ENCODE data around the gene TK1. TPM values are rescaled to one million over a fixed set of nuclear protein-coding genes. Genes with fewer than 3 reads are reported as not detected.

Gene TK1
- total RNA-seq, 1 donor from 2014 or later: 1.2 TPM

GRCh38 chr17:78133971-78134898, 52.6 kb downstream of the TK1 start:
- no peak for DNase-seq (ENCODE audit: low spot score)

GRCh38 chr17:78133179-78133951, 53.5 kb downstream of the TK1 start:
- no peak for DNase-seq (ENCODE audit: low spot score)

- no peak for DNase-seq (ENCODE audit: low spot score)
Measured at GRCh38 chr17:78132767-78133178, 54.1 kb downstream of the TK1 start.

- peak; percentile 80 for DNase-seq (ENCODE audit: low spot score)
Measured at GRCh38 chr17:78132084-78132676, 54.7 kb downstream of the TK1 start.

- no peak for DNase-seq (ENCODE audit: low spot score)
Measured at GRCh38 chr17:78131172-78132083, 55.4 kb downstream of the TK1 start.

- DNase-seq (ENCODE audit: low spot score): no peak
Measured at GRCh38 chr17:78130437-78131101, 56.3 kb downstream of the TK1 start, which contains the start of gene TMC8. Gene TMC8, plus strand, starts transcription at chr17:78130771. Its CDS starts 818 bp downstream, at chr17:78131589.

- no peak for DNase-seq (ENCODE audit: low spot score)
Measured at GRCh38 chr17:78130090-78130436, 56.8 kb downstream of the TK1 start.

GRCh38 chr17:78129351-78130089, 57.3 kb downstream of the TK1 start:
- DNase-seq (ENCODE audit: low spot score): no peak

GRCh38 chr17:78128551-78129350, 58.1 kb downstream of the TK1 start, which contains the start of gene TMC6:
Gene TMC6, minus strand, starts transcription at chr17:78128755. Its CDS starts 1,923 bp downstream, at chr17:78126832.
- peak; percentile 73 for DNase-seq (ENCODE audit: low spot score)

GRCh38 chr17:78127888-78128550, 58.8 kb downstream of the TK1 start:
- DNase-seq (ENCODE audit: low spot score): no peak

- no peak for DNase-seq (ENCODE audit: low spot score)
Measured at GRCh38 chr17:78127239-78127887, 59.5 kb downstream of the TK1 start.

- DNase-seq (ENCODE audit: low spot score): no peak
Measured at GRCh38 chr17:78126895-78127238, 60.0 kb downstream of the TK1 start.

- DNase-seq (ENCODE audit: low spot score): no peak
Measured at GRCh38 chr17:78125976-78126894, 60.6 kb downstream of the TK1 start.

- no peak for DNase-seq (ENCODE audit: low spot score)
Measured at GRCh38 chr17:78125138-78125913, 61.5 kb downstream of the TK1 start.

- no peak for DNase-seq (ENCODE audit: low spot score)
Measured at GRCh38 chr17:78124836-78125137, 62.1 kb downstream of the TK1 start.
